ENCODE measurements around the gene RBM6. TPM values are rescaled to one million over a fixed set of nuclear protein-coding genes. Genes with fewer than 3 reads are reported as not detected.

The RBM6 gene
- total and polyA plus RNA-seq, 2 donors (not counting 1 experiment from before 2014, with no cell fraction given) = 40.1 to 46.1 TPM

GRCh38 chr3:49901366-49902339, 38.3 kb upstream of the RBM6 start:
- H3K4me2 ChIP-seq (ENCODE audit: extremely low read depth, insufficient read depth, low read length) = peak overlapping the region; percentile 25
- no peak overlapping the region for H3K9ac ChIP-seq (ENCODE audit: insufficient read depth, low read length)
- TF ChIP-seq, protein P1, sequence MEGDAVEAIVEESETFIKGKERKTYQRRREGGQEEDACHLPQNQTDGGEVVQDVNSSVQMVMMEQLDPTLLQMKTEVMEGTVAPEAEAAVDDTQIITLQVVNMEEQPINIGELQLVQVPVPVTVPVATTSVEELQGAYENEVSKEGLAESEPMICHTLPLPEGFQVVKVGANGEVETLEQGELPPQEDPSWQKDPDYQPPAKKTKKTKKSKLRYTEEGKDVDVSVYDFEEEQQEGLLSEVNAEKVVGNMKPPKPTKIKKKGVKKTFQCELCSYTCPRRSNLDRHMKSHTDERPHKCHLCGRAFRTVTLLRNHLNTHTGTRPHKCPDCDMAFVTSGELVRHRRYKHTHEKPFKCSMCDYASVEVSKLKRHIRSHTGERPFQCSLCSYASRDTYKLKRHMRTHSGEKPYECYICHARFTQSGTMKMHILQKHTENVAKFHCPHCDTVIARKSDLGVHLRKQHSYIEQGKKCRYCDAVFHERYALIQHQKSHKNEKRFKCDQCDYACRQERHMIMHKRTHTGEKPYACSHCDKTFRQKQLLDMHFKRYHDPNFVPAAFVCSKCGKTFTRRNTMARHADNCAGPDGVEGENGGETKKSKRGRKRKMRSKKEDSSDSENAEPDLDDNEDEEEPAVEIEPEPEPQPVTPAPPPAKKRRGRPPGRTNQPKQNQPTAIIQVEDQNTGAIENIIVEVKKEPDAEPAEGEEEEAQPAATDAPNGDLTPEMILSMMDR (conservative IDR thresholded peaks at IDR 0.05 in 1 of 2, IDR thresholded peaks at IDR 0.05 in 1 of 2; ENCODE audit: low read depth in 1 of 2, low read length in 2 of 2) = no peak
- TF ChIP-seq EZH2 (IDR thresholded peaks at IDR 0.05; ENCODE audit: low read length, missing control alignments) = no peak
- no peaks in the 10 kb centered on the region for H4K20me1 ChIP-seq (ENCODE audit: control insufficient read depth, extremely low read depth, insufficient read depth, low read length)
- H3K9me3 ChIP-seq (ENCODE audit: control insufficient read depth, insufficient read depth, low read depth, low read length) = no peaks in the 10 kb centered on the region
- no peak overlapping the region for H2AFZ ChIP-seq (ENCODE audit: low read length)
- H3K79me2 ChIP-seq (ENCODE audit: control insufficient read depth, insufficient read depth, low read length) = no peaks in the 10 kb centered on the region
- H3K27me3 ChIP-seq (ENCODE audit: control insufficient read depth, insufficient read depth, low read length) = no peaks in the 10 kb centered on the region
- no peaks in the 10 kb centered on the region for H3K36me3 ChIP-seq (ENCODE audit: control insufficient read depth, insufficient read depth, low read length)
- peaks cover 11% of the 10 kb centered on the region for H3K4me1 ChIP-seq (ENCODE audit: control insufficient read depth, extremely low read depth, insufficient read depth, low read length)
- no peak overlapping the region for H3K27ac ChIP-seq (ENCODE audit: insufficient read depth, low read length)
- peak in 1 of 2 donors; percentile 34 for DNase-seq (ENCODE audit: low read depth in 2 of 2)
- H3K4me3 ChIP-seq (replicated peaks in 1 of 4; ENCODE audit: control extremely low read depth in 1 of 4, insufficient read depth in 1 of 4, low read depth in 3 of 4, low read length in 4 of 4) = no peak overlapping the region

DNA sequence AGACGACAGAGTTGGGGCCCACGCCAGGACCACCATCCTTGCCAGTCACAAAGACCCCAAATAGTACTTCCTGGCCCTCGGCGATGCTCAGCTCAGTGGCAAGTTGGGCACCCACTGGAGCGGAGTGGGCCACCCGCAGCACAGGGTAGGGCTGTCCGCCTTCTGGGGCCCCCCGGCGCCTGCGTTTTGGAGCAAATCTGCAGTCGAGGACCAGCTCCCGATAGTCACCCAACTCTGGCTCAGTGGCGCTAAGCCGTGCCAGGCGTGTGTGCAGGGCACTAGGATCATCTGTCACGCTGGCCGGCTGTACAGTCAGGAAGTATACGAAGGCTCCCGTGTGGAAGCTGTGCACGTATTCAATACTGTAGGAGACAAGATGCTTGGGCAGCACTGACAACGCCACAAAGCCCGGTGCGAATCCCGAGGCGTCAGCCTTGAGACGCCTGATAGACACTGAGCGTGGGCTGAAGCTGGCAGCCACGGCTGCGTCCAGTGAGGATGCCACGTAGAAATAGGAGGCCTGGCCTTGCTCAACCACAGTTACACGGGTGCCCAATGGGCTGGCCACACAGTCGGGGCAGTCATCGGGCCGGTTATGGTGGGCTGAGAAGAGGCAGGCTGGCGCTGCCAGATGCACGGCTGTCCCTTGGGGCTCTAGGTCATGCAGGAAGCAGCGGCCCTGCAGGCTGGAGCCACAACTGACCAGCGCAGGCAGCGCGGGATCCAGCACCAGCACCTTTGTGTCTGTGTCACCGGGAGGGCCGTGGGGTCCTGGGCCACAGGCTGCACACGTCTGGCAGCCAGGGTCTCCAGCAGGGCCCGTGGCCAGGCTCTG, 37.2 kb upstream of the RBM6 start:
- Histone ChIP-seq H3K9me3 (ENCODE audit: control insufficient read depth, insufficient read depth, low read depth, low read length) (no peaks in the 10 kb centered on the region), H3K36me3 (ENCODE audit: control insufficient read depth, insufficient read depth, low read length) (no peaks in the 10 kb centered on the region), H3K27me3 (ENCODE audit: control insufficient read depth, insufficient read depth, low read length) (no peaks in the 10 kb centered on the region), H2AFZ (ENCODE audit: low read length) (no peak overlapping the region), H3K4me1 (ENCODE audit: control insufficient read depth, extremely low read depth, insufficient read depth, low read length) (peaks cover 11% of the 10 kb centered on the region), H3K4me3 (replicated peaks in 1 of 4; ENCODE audit: control extremely low read depth in 1 of 4, insufficient read depth in 1 of 4, low read depth in 3 of 4, low read length in 4 of 4) (no peak overlapping the region), H3K9ac (ENCODE audit: insufficient read depth, low read length) (no peak overlapping the region), H4K20me1 (ENCODE audit: control insufficient read depth, extremely low read depth, insufficient read depth, low read length) (no peaks in the 10 kb centered on the region), H3K4me2 (ENCODE audit: extremely low read depth, insufficient read depth, low read length) (peak overlapping the region; percentile 75), H3K27ac (ENCODE audit: insufficient read depth, low read length) (no peak overlapping the region), H3K79me2 (ENCODE audit: control insufficient read depth, insufficient read depth, low read length) (no peaks in the 10 kb centered on the region)
- DNase-seq (ENCODE audit: low read depth in 2 of 2) = no peak
- no peak for TF ChIP-seq EZH2 (IDR thresholded peaks at IDR 0.05; ENCODE audit: low read length, missing control alignments)
- TF ChIP-seq, protein P1 (conservative IDR thresholded peaks at IDR 0.05 in 1 of 2, IDR thresholded peaks at IDR 0.05 in 1 of 2; ENCODE audit: low read depth in 1 of 2, low read length in 2 of 2) = no peak

All from fibroblast of lung (primary cell).